HUES48 (cell line): ENCODE data around the gene FOXC1.

Experiments used
- H3K27ac ChIP-seq: one replicate; pipeline ENCODE4 v1.7.0; 2013; ENCODE audit warnings: low read depth, low read length, inconsistent platforms
- H3K27me3 ChIP-seq: 2 replicates; pipeline ENCODE4 v1.6.1; 2013; ENCODE audit warnings: mild to moderate bottlenecking, low read length; ENCODE audit not compliant: control insufficient read depth, insufficient read depth
- H3K36me3 ChIP-seq: 2 replicates; pipeline ENCODE4 v1.6.1; 2013; ENCODE audit warnings: low read length; ENCODE audit not compliant: control insufficient read depth, insufficient read depth
- H3K4me1 ChIP-seq: 2 replicates; pipeline ENCODE4 v1.6.1; 2013; ENCODE audit warnings: mild to moderate bottlenecking, low read length; ENCODE audit not compliant: control insufficient read depth, insufficient read depth
- H3K4me3 ChIP-seq: 2 replicates; pipeline ENCODE4 v1.5.1; 2013; ENCODE audit warnings: mild to moderate bottlenecking, low read depth, low read length
- H3K9ac ChIP-seq: 2 replicates; pipeline ENCODE4 v1.6.1; 2013; ENCODE audit warnings: mild to moderate bottlenecking, low read depth, low read length, moderate library complexity
- H3K9me3 ChIP-seq: 2 replicates; pipeline ENCODE4 v1.6.1; 2013; ENCODE audit warnings: low read length; ENCODE audit not compliant: control insufficient read depth, insufficient read depth

FOXC1 gene

GRCh38 chr6:1620504-1621069 lies 10.9 kb downstream of the FOXC1 start:
- H3K27ac ChIP-seq = no peak overlapping the region
- H3K4me3 ChIP-seq = peak overlapping the region; percentile 46; the same call in 1 of the 2 replicates
- H3K36me3 ChIP-seq = no peaks in the 10 kb centered on the region
- H3K9me3 ChIP-seq = no peaks in the 10 kb centered on the region
- peaks cover 100% of the 10 kb centered on the region for H3K27me3 ChIP-seq
- no peak overlapping the region for H3K9ac ChIP-seq
- peaks cover 10% of the 10 kb centered on the region for H3K4me1 ChIP-seq

DNA sequence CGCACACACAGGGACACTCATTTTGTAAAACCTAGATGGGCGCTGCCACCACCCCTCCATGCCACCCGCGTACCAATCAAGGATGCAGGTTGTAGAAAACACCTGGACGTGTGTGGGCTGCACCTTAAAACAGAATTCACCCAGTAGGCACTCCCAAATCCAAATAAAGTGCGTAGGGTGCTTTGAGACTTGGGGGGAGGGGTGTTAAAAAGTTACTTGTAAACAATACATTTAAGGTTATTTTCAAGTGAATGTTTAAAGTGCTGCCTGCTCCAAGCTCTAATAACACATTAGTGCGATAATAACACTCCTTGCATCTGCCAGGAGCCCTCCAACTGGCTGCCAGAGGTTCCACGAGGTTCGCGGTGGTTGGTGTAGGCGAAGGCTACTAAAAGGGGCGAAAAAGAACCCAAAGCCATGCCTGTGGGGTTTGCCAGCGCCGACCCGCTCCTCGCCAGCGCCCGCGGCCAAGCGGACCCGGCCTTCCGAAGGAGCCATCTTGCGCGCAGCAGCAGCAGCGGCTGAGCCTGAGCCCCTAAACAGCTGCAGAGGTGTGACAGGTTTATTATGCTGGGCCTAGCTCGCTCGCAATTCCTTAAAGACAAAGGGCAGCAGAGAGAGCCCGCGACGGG lies 11.5 kb downstream of the FOXC1 start:
- peaks cover 100% of the 10 kb centered on the region for H3K27me3 ChIP-seq
- H3K4me1 ChIP-seq = peaks cover 11% of the 10 kb centered on the region
- H3K36me3 ChIP-seq = no peaks in the 10 kb centered on the region

GRCh38 chr6:1622220-1622850 lies 12.6 kb downstream of the FOXC1 start:
- H3K36me3 ChIP-seq = no peaks in the 10 kb centered on the region
- H3K4me1 ChIP-seq = peaks cover 11% of the 10 kb centered on the region
- H3K9me3 ChIP-seq = no peaks in the 10 kb centered on the region
- no peak overlapping the region for H3K9ac ChIP-seq
- H3K27me3 ChIP-seq = peaks cover 100% of the 10 kb centered on the region
- no peak overlapping the region for H3K27ac ChIP-seq
- H3K4me3 ChIP-seq = no peak overlapping the region

More for the DNA sequence above, 11.5 kb downstream of the FOXC1 start:
- no peak overlapping the region for H3K27ac ChIP-seq
- H3K9me3 ChIP-seq = no peaks in the 10 kb centered on the region
- no peak overlapping the region for H3K9ac ChIP-seq
- H3K4me3 ChIP-seq = no peak overlapping the region

GRCh38 chr6:1622851-1623768 lies 13.4 kb downstream of the FOXC1 start:
- H3K27me3 ChIP-seq = peaks cover 100% of the 10 kb centered on the region

DNA sequence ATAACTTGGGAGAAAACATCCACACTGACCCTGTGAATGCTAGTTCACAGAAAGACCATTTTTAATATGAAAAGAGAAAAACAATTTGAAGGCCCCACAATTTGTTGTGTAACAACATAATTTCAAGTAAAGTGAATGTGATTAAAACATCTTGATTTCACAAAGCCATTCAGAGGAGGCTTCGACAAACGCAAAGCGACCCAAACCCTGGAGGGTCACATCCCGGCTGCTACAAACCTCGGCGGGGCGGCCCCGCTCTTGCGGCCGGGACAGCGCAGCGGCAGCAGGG lies 14.0 kb downstream of the FOXC1 start:
- no peaks in the 10 kb centered on the region for H3K9me3 ChIP-seq
- peaks cover 100% of the 10 kb centered on the region for H3K27me3 ChIP-seq
- H3K36me3 ChIP-seq = no peaks in the 10 kb centered on the region
- H3K9ac ChIP-seq = no peak overlapping the region
- H3K4me1 ChIP-seq = peaks cover 11% of the 10 kb centered on the region
- H3K4me3 ChIP-seq = peak overlapping the region; percentile 45; the same call in 1 of the 2 replicates
- no peak overlapping the region for H3K27ac ChIP-seq

More at GRCh38 chr6:1622851-1623768, 13.4 kb downstream of the FOXC1 start:
- no peak overlapping the region for H3K9ac ChIP-seq
- H3K4me1 ChIP-seq = peaks cover 11% of the 10 kb centered on the region
- no peak overlapping the region for H3K4me3 ChIP-seq
- H3K9me3 ChIP-seq = no peaks in the 10 kb centered on the region
- H3K27ac ChIP-seq = no peak overlapping the region
- no peaks in the 10 kb centered on the region for H3K36me3 ChIP-seq

GRCh38 chr6:1624058-1624850 lies 14.5 kb downstream of the FOXC1 start:
- Histone ChIP-seq H3K4me1 (peaks cover 11% of the 10 kb centered on the region), H3K36me3 (no peaks in the 10 kb centered on the region), H3K4me3 (peak overlapping the region; percentile 45), H3K27me3 (peaks cover 100% of the 10 kb centered on the region), H3K9me3 (no peaks in the 10 kb centered on the region), H3K9ac (no peak overlapping the region), H3K27ac (no peak overlapping the region)

DNA sequence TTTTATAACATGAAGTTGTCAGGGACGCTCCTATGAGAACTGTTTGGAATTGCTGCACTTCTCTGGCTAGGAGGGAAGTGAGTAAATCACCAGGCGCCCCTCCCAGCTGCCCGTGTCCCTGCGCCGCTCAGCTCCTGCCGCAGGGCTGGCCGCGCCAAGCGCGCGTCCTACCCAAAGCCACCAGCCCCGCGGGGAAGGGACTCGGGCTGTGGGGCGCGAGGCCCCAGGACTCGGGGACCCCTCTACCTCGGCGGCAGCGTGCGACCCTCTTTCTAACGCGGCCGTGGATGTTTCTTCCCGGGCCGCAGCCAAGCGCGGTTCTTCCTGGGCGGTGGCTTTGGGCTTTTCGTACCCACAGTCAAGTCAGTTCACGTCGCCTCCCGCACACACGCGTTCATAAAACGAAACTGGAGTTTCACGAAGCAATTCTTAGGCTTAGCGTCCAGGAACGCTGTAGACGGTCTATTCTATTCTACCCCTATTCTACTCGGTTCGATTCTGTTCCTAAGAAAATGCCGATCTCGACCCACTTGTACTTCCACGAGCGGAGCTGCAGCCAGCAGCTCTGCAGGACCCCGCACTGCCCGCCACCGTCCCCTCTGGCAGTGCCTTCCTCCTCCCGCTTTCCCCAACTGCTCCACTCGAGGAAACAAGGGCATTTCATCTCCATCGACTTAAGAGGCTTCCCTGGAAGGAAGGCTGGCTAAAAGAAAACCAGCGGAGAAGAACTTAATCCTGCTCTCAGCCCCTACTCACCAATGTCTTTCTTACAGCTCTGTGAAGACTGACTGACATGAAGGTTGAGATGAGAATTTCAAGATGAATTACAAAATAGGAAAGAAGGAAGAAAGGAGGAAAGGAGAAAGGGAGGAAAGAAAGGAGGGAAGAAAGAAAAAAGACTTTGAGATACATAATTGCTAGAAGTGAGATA lies 15.4 kb downstream of the FOXC1 start:
- H3K27me3 ChIP-seq = peaks cover 99% of the 10 kb centered on the region
- H3K27ac ChIP-seq = no peak overlapping the region
- H3K9ac ChIP-seq = no peak overlapping the region
- no peaks in the 10 kb centered on the region for H3K36me3 ChIP-seq
- H3K4me1 ChIP-seq = peaks cover 11% of the 10 kb centered on the region
- H3K9me3 ChIP-seq = no peaks in the 10 kb centered on the region
- peak overlapping the region; percentile 45 for H3K4me3 ChIP-seq

- no peaks in the 10 kb centered on the region for H3K9me3 ChIP-seq
- no peak overlapping the region for H3K27ac ChIP-seq
- no peaks in the 10 kb centered on the region for H3K36me3 ChIP-seq
Measured at GRCh38 chr6:1625794-1626435, 16.2 kb downstream of the FOXC1 start.

DNA sequence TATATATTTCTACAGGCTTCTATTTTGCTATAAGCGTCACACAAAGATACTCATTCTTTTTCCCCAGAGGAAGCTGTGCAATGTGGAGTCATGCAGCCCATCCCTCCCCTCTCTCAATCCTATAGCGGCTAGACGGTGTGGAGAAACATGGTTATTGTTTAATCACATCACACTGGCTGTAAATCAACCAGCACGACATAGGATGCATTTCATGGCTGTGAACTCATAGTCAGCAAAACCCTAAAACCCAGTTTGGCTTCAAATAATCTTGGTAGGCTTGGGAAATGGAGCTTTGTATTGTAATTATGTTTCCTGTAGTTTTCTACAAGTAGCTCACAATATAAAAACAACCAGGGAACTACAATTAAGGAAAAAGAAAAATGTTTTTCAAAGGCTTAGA lies 16.8 kb downstream of the FOXC1 start:
- Histone ChIP-seq H3K9me3 (no peaks in the 10 kb centered on the region), H3K36me3 (no peaks in the 10 kb centered on the region), H3K27ac (no peak overlapping the region), H3K4me3 (no peak overlapping the region), H3K4me1 (peaks cover 7% of the 10 kb centered on the region), H3K27me3 (peaks cover 92% of the 10 kb centered on the region), H3K9ac (no peak overlapping the region)

More at GRCh38 chr6:1625794-1626435, 16.2 kb downstream of the FOXC1 start:
- Histone ChIP-seq H3K27me3 (peaks cover 97% of the 10 kb centered on the region), H3K9ac (no peak overlapping the region), H3K4me1 (peaks cover 11% of the 10 kb centered on the region), H3K4me3 (no peak overlapping the region)
